Peyer's patch (tissue), 4 donors: ENCODE results near the gene TCF12. TPM values are rescaled to one million over a fixed set of nuclear protein-coding genes. Genes with fewer than 3 reads are reported as not detected.
A peak's percentile ranks its signal among the peaks of the same experiment; 100 is the strongest.

Source experiments
- DNase-seq, 3 donors: peaks; one replicate each; pipeline ENCODE4 v3.0.0-alpha.2; 2017 to 2019
- H3K27ac ChIP-seq, 4 donors: fragments of 200-600 bp; sonication (generic); one replicate each; pipeline ENCODE4 v1.5.1; 2016 to 2019
- H3K27me3 ChIP-seq, 2 donors: fragments of 200-600 bp; sonication (generic); one replicate each; pipeline ENCODE4 v1.5.1; 2019
- H3K36me3 ChIP-seq, 3 donors: fragments of 200-600 bp; sonication (generic); one replicate each; pipeline ENCODE4 v1.5.1; 2016 to 2019
- H3K4me1 ChIP-seq, 4 donors: fragments of 200-600 bp; sonication (generic); one replicate each; pipeline ENCODE4 v1.5.1; 2016 to 2019
- H3K4me3 ChIP-seq, 4 donors: fragments of 200-600 bp; sonication (generic); 1 replicate in 3 of 4; 2 replicates in 1 of 4; pipeline ENCODE4 v1.5.1; 2016 to 2019; ENCODE audit warnings: mild to moderate bottlenecking in 1 of 4
- H3K9me3 ChIP-seq, 4 donors: fragments of 200-600 bp; sonication (generic); one replicate each; pipeline ENCODE4 v1.5.1; 2016 to 2019; ENCODE audit warnings: mild to moderate bottlenecking in 1 of 4
- POLR2A ChIP-seq, 2 donors: fragments of 450-650 bp; IDR thresholded peaks; one replicate each; pipeline ENCODE4 v1.5.1; 2017; ENCODE audit warnings: antibody characterized with exemption in 2 of 2, mild to moderate bottlenecking in 2 of 2, moderate library complexity in 2 of 2
- total RNA-seq, 4 donors: library from RNA; depleted of rRNA; stranded (reverse); fragments of >200 nt; gene quantifications; one replicate each; pipeline ENCODE4 v1.1.0, GENCODE V29; 2016
- TF ChIP-seq, protein P1 (sequence below), 6 experiments: fragments of 450-650 bp in 4 of 6; fragments of 200-600 bp in 2 of 6; sonication (generic) in 1 of 6; IDR thresholded peaks; one replicate each; pipeline ENCODE4 v1.5.1; 2017 to 2019; ENCODE audit warnings: antibody characterized with exemption in 6 of 6, mild to moderate bottlenecking in 3 of 6, moderate library complexity in 1 of 6

TCF12 gene
- total RNA-seq, 4 donors from 2014 or later = 98.4 to 815 (median 215) TPM

- no peaks in the 10 kb centered on the region for H3K27me3 ChIP-seq
- H3K4me3 ChIP-seq = no peak overlapping the region
- H3K4me1 ChIP-seq = no peaks in the 10 kb centered on the region
- DNase-seq = no peak
- TF ChIP-seq POLR2A (IDR thresholded peaks at IDR 0.05) = no peak
- TF ChIP-seq, protein P1, sequence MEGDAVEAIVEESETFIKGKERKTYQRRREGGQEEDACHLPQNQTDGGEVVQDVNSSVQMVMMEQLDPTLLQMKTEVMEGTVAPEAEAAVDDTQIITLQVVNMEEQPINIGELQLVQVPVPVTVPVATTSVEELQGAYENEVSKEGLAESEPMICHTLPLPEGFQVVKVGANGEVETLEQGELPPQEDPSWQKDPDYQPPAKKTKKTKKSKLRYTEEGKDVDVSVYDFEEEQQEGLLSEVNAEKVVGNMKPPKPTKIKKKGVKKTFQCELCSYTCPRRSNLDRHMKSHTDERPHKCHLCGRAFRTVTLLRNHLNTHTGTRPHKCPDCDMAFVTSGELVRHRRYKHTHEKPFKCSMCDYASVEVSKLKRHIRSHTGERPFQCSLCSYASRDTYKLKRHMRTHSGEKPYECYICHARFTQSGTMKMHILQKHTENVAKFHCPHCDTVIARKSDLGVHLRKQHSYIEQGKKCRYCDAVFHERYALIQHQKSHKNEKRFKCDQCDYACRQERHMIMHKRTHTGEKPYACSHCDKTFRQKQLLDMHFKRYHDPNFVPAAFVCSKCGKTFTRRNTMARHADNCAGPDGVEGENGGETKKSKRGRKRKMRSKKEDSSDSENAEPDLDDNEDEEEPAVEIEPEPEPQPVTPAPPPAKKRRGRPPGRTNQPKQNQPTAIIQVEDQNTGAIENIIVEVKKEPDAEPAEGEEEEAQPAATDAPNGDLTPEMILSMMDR (IDR thresholded peaks at IDR 0.05) = no peak
- H3K36me3 ChIP-seq = peaks cover 0 to 22% (median 0%) of the 10 kb centered on the region in 3 donors
- no peak overlapping the region for H3K27ac ChIP-seq
- H3K9me3 ChIP-seq = no peaks in the 10 kb centered on the region
Observed at GRCh38 chr15:57253500-57253899, 335.1 kb downstream of the TCF12 start.

GRCh38 chr15:57255751-57256341 is 337.4 kb downstream of the TCF12 start:
- Histone ChIP-seq H3K4me1 (no peaks in the 10 kb centered on the region), H3K9me3 (no peaks in the 10 kb centered on the region), H3K27ac (no peak overlapping the region), H3K36me3 (peaks cover 0 to 22% (median 0%) of the 10 kb centered on the region in 3 donors), H3K27me3 (no peaks in the 10 kb centered on the region), H3K4me3 (no peak overlapping the region)
- TF ChIP-seq, protein P1 (IDR thresholded peaks at IDR 0.05) = no peak
- TF ChIP-seq POLR2A (IDR thresholded peaks at IDR 0.05) = no peak
- DNase-seq = no peak

GRCh38 chr15:57256939-57257338 is 338.5 kb downstream of the TCF12 start:
- H3K9me3 ChIP-seq = no peaks in the 10 kb centered on the region
- H3K36me3 ChIP-seq = peaks cover 0 to 20% (median 0%) of the 10 kb centered on the region in 3 donors
- TF ChIP-seq, protein P1 (IDR thresholded peaks at IDR 0.05) = no peak
- no peak for TF ChIP-seq POLR2A (IDR thresholded peaks at IDR 0.05)
- H3K4me1 ChIP-seq = no peaks in the 10 kb centered on the region
- no peaks in the 10 kb centered on the region for H3K27me3 ChIP-seq
- no peak overlapping the region for H3K27ac ChIP-seq
- no peak for DNase-seq
- no peak overlapping the region for H3K4me3 ChIP-seq

GRCh38 chr15:57259568-57260040 is 341.2 kb downstream of the TCF12 start:
- Histone ChIP-seq H3K27ac (no peak overlapping the region), H3K27me3 (no peaks in the 10 kb centered on the region), H3K4me1 (no peaks in the 10 kb centered on the region), H3K9me3 (no peaks in the 10 kb centered on the region), H3K4me3 (no peak overlapping the region), H3K36me3 (peaks cover 0 to 26% (median 0%) of the 10 kb centered on the region in 3 donors)
- TF ChIP-seq, protein P1 (IDR thresholded peaks at IDR 0.05) = no peak
- TF ChIP-seq POLR2A (IDR thresholded peaks at IDR 0.05) = no peak
- peak in 1 of 3 donors; percentile 51 for DNase-seq

DNA sequence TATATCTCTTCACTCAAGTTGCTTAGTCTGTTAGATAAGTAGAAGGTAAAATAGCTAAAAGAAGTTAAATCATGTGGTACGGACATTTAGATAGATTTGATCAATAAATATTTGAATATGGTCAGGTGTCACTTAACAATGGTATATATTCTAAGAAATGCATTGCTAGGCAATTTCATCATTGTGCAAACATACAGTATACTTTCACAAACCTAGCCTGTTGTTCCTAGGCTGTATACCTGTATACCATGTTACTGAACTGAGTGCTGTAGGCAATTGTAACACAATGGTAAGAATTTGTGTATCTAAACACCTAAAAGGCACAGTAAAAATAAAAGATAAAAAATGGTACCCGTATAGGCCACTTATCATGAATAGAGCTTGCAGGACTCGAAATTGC is 345.1 kb downstream of the TCF12 start:
- no peaks in the 10 kb centered on the region for H3K9me3 ChIP-seq
- H3K36me3 ChIP-seq = peaks cover 0 to 47% (median 0%) of the 10 kb centered on the region in 3 donors
- H3K4me1 ChIP-seq = no peaks in the 10 kb centered on the region
- no peaks in the 10 kb centered on the region for H3K27me3 ChIP-seq
- no peak for TF ChIP-seq POLR2A (IDR thresholded peaks at IDR 0.05)
- TF ChIP-seq, protein P1 (IDR thresholded peaks at IDR 0.05) = no peak
- no peak for DNase-seq
- H3K27ac ChIP-seq = no peak overlapping the region
- no peak overlapping the region for H3K4me3 ChIP-seq
